Measurements from ENCODE around the gene NAT8L. TPM values are rescaled to one million over a fixed set of nuclear protein-coding genes. Genes with fewer than 3 reads are reported as not detected.

NAT8L gene
- total and polyA plus RNA-seq, 2 donors (not counting 3 experiments of a cell fraction or from before 2014, with no cell fraction given) = 0.10 to 0.11 TPM

- intact Hi-C loops (cut with micrococcal nuclease) (no loop called here), dilution Hi-C loops (cut with MboI; ENCODE audit: extremely low pct_ligation_motif_present, low sequenced_read_pairs) (no loop called here)
- Histone ChIP-seq H3K4me2 (ENCODE audit: insufficient read depth, low read length) (no peak overlapping the region), H3K4me3 (replicated peaks in 1 of 3; ENCODE audit: insufficient read depth in 1 of 3, low read depth in 1 of 3, low read length in 3 of 3) (no peak overlapping the region), H3K27ac (ENCODE audit: insufficient read depth, low read depth, low read length) (no peak overlapping the region), H3K9me1 (replicated peaks; ENCODE audit: control insufficient read depth, extremely low read depth, insufficient read depth, low read length) (no peaks in the 10 kb centered on the region), H3K4me1 (ENCODE audit: control insufficient read depth, extremely low read depth, insufficient read depth, low read length) (no peaks in the 10 kb centered on the region), H3K9ac (replicated peaks; ENCODE audit: extremely low read depth, insufficient read depth, low read length) (no peak overlapping the region), H2AFZ (ENCODE audit: low read depth, low read length) (no peak overlapping the region), H3K36me3 (ENCODE audit: control insufficient read depth in 2 of 2, extremely low read depth in 1 of 2, insufficient read depth in 2 of 2, low read length in 2 of 2) (no peaks in the 10 kb centered on the region), H4K20me1 (replicated peaks; ENCODE audit: control insufficient read depth, extremely low read depth, insufficient read depth, low read length) (no peaks in the 10 kb centered on the region), H3K79me2 (ENCODE audit: control insufficient read depth, insufficient read depth, low read length) (no peaks in the 10 kb centered on the region), H3K9me3 (replicated peaks; ENCODE audit: control insufficient read depth, insufficient read depth, low read length) (no peaks in the 10 kb centered on the region), H3K27me3 (ENCODE audit: control insufficient read depth in 2 of 2, insufficient read depth in 2 of 2, low read length in 2 of 2) (peaks cover 3 to 5% of the 10 kb centered on the region in 2 experiments)
- DNase-seq (ENCODE audit: low read depth, low spot score) = no peak
- TF ChIP-seq FOS (IDR thresholded peaks at IDR 0.05; ENCODE audit: borderline replicate concordance, insufficient read depth, low read length) (no peak), GATA2 (IDR thresholded peaks at IDR 0.05; ENCODE audit: insufficient read depth, insufficient read length, low read depth, low read length) (no peak), MYC (IDR thresholded peaks at IDR 0.05; ENCODE audit: low read depth, low read length) (no peak), JUN (IDR thresholded peaks at IDR 0.05; ENCODE audit: borderline replicate concordance, insufficient read depth, insufficient read length, low read depth) (no peak)
- no TSS peak for BruUV-seq (replicated peaks)
- POLR2A ChIA-PET = no interaction called here
- no peak for FAIRE-seq
- CTCF ChIA-PET = interaction anchor here (0.8 kb wide), 1 partner anchor 20 kb away, joined by 3 read pairs; no protein-coding TSS in a partner anchor
Observed at GRCh38 chr4:2103127-2103842, 44.2 kb downstream of the NAT8L start.

- Histone ChIP-seq H3K27ac (ENCODE audit: insufficient read depth, low read depth, low read length) (no peak overlapping the region), H3K27me3 (ENCODE audit: control insufficient read depth in 2 of 2, insufficient read depth in 2 of 2, low read length in 2 of 2) (peaks cover 3 to 10% of the 10 kb centered on the region in 2 experiments), H3K9ac (replicated peaks; ENCODE audit: extremely low read depth, insufficient read depth, low read length) (no peak overlapping the region), H3K79me2 (ENCODE audit: control insufficient read depth, insufficient read depth, low read length) (no peaks in the 10 kb centered on the region), H3K9me3 (replicated peaks; ENCODE audit: control insufficient read depth, insufficient read depth, low read length) (no peaks in the 10 kb centered on the region), H3K9me1 (replicated peaks; ENCODE audit: control insufficient read depth, extremely low read depth, insufficient read depth, low read length) (no peaks in the 10 kb centered on the region), H2AFZ (ENCODE audit: low read depth, low read length) (no peak overlapping the region), H3K4me3 (replicated peaks in 1 of 3; ENCODE audit: insufficient read depth in 1 of 3, low read depth in 1 of 3, low read length in 3 of 3) (no peak overlapping the region), H3K36me3 (ENCODE audit: control insufficient read depth in 2 of 2, extremely low read depth in 1 of 2, insufficient read depth in 2 of 2, low read length in 2 of 2) (no peaks in the 10 kb centered on the region), H3K4me2 (ENCODE audit: insufficient read depth, low read length) (no peak overlapping the region), H4K20me1 (replicated peaks; ENCODE audit: control insufficient read depth, extremely low read depth, insufficient read depth, low read length) (no peaks in the 10 kb centered on the region), H3K4me1 (ENCODE audit: control insufficient read depth, extremely low read depth, insufficient read depth, low read length) (no peaks in the 10 kb centered on the region)
- intact Hi-C loops (cut with micrococcal nuclease) = no loop called here
- dilution Hi-C loops (cut with MboI; ENCODE audit: extremely low pct_ligation_motif_present, low sequenced_read_pairs) = no loop called here
- FAIRE-seq = no peak
- BruUV-seq (replicated peaks) = no TSS peak
- POLR2A ChIA-PET = no interaction called here
- no peak for TF ChIP-seq FOS (IDR thresholded peaks at IDR 0.05; ENCODE audit: borderline replicate concordance, insufficient read depth, low read length)
- no peak for TF ChIP-seq EZH2 (IDR thresholded peaks at IDR 0.05; ENCODE audit: borderline replicate concordance, low read depth, low read length, severe bottlenecking)
- TF ChIP-seq MYC (IDR thresholded peaks at IDR 0.05; ENCODE audit: low read depth, low read length) = no peak
- TF ChIP-seq JUN (IDR thresholded peaks at IDR 0.05; ENCODE audit: borderline replicate concordance, insufficient read depth, insufficient read length, low read depth) = no peak
- TF ChIP-seq MAX (IDR thresholded peaks at IDR 0.05; ENCODE audit: insufficient read depth, insufficient read length) = no peak
- TF ChIP-seq POLR2A (IDR thresholded peaks at IDR 0.05; ENCODE audit: low read depth, low read length) = no peak
- CTCF ChIA-PET = interaction anchor here (1.8 kb wide), 1 partner anchor 10 kb away, joined by 6 read pairs; no protein-coding TSS in a partner anchor
- no peak for DNase-seq (ENCODE audit: low read depth, low spot score)
Observed at GRCh38 chr4:2103843-2104547, 44.9 kb downstream of the NAT8L start.

All from endothelial cell of umbilical vein (primary cell).